Inflammatory macrophage treated with lipopolysaccharide for 1 hour (primary cell): Measurements from ENCODE around the gene LTB4R.
"Not testable (repeated sequence)": the region's sequence is repeated elsewhere in the genome, so short reads cannot be mapped to it uniquely, and the experiment has no call there.

Experiments
- DNase-seq, 2 donors: peaks; one replicate each; pipeline ENCODE4 v3.0.0-alpha.2; 2020 to 2022

The LTB4R gene

GRCh38 chr14:24325041-24325530 lies 13.8 kb downstream of the LTB4R start:
- DNase-seq: no peak

GRCh38 chr14:24325963-24326362 lies 14.7 kb downstream of the LTB4R start:
- DNase-seq: no peak

DNA sequence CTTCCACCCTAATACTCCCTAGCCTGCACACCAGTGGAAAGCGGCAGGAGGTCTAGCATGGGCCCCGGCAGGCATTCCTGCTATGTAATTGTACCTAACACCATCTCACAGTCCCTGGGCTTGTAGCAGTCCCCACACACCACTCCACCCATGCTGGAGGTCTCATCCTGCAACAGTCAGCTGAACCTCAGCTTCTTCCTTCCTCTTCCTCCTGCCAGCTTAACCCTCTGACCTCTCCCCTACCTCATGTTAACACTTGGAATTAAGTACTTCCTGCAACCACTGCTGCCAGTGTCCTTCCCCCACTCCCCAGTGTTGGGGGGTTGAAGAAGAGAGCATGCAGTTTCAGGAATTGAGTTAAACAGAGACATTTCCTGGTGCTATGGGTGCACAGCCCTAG lies 16.0 kb downstream of the LTB4R start:
- DNase-seq: no peak

DNA sequence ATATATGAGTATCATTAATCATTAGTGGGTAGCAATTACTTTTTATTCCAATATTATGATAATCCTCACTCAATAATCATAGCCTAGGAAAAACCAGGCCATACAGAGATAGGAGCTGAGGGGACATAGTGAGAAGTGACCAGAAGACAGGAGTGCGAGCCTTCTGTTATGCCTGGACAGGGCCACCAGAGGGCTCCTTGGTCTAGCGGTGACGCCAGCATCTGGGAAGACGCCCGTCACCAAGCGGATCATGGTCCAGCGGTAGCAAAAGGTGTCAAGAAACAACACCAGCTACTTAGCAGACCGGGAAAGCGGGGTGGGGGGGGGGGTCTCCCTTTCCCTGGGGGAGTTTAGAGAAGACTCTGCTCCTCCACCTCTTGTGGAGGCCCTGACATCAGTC lies 16.6 kb downstream of the LTB4R start:
- not testable (repeated sequence) for DNase-seq

DNA sequence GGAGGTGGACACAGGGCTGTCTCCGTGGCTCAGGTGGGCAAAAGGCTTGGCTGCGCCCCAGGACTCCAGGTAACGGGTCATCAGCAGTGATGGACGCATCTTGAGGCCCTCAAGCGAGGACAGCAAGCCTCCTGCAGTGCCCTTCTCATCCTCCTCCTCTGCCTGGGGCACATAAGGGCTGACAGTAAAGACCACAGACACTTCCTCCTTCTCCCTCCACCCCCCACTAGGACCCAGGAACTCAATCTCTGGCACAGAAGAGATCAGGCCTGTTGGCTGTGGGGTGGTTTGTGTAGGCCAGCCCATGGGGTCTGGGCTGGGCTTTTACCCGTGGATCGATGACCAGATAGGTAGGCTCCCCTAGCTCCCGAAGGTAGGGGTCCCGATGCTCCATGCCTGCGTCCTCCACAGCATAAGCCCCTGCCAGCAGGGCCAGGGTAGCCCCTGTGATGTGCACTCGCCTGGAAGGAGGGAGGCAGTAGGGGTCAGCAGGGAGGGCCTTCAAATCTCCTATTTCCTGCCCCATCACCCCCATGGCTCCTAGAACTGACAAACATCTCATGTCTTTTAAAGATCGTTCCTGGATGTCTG lies 17.9 kb downstream of the LTB4R start:
- no peak for DNase-seq

GRCh38 chr14:24329736-24330135 lies 18.4 kb downstream of the LTB4R start:
- peak; percentile 91 to 92 for DNase-seq

DNA sequence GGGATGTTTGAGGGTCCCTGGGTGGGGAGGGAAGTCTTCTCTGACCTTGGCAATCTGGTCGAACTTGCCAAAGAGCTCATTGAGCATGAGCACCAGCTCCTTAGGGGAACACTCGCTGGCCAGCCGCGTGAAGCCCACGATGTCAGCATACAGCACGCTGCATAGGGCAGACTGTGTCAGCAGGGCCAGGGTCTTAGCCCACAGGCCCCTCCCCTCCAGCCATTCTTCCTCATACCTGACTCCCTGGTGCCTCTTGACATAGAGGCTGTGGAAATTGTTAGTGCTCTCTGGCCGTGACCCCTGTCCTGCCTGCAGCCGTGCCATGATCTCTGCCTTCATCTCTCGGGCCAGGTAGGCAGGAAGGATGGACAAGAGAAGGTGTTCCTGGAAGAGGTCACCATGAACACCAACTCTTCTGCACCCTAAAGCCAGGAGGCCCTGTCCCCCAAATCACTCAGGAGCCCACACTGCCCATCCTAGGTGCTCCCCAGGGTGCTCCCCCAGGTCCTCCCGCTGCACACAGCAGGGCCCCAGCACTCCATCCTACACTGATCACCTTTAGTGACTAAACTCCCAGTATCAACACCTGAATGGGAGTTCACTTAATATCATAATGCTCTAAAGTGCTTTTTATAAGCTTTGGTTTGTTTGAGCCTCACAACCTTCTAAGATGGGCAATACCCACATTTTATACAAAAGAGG lies 19.8 kb downstream of the LTB4R start:
- DNase-seq: no peak

DNA sequence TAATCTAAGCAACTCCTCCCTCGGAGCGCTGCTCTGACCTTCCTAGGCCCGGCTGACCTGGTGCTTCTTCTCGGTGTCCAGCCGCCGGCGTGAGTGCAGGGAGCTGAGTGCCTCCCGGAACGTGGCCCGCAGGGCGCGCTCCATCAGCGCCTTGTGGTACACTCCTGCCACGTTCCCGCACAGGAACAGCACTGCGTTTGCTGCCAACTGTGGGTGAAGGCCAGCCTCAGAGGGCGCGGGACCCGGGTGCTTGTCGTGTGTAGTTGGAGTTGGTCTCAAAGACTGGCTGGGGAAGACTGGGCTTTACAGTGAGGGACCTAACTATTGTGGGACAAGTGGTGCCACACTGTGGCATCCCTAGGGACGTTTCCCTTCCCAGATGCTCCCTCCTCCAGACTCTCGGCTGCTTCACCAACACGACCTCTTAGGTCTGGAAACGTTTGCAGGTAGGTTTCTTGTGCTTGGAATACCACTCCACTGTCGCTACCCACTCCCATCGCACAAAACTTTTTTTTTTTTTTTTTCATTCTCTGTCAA lies 20.5 kb downstream of the LTB4R start:
- DNase-seq: no peak

- DNase-seq: peak; percentile 38 to 72
Observed at GRCh38 chr14:24332268-24332993, 21.1 kb downstream of the LTB4R start.

- no peak for DNase-seq
Observed at GRCh38 chr14:24334431-24335291, 23.4 kb downstream of the LTB4R start, which contains the start of gene ADCY4. Gene ADCY4, minus strand, starts transcription at chr14:24335071. Its CDS starts 419 bp downstream, at chr14:24334652.

GRCh38 chr14:24335461-24336171 lies 24.3 kb downstream of the LTB4R start:
- no peak for DNase-seq

- DNase-seq: no peak
Observed at GRCh38 chr14:24337144-24337823, 26.0 kb downstream of the LTB4R start.

- no peak for DNase-seq
Observed at GRCh38 chr14:24337824-24338175, 26.5 kb downstream of the LTB4R start.

GRCh38 chr14:24338843-24339242 lies 27.5 kb downstream of the LTB4R start:
- DNase-seq: no peak

DNA sequence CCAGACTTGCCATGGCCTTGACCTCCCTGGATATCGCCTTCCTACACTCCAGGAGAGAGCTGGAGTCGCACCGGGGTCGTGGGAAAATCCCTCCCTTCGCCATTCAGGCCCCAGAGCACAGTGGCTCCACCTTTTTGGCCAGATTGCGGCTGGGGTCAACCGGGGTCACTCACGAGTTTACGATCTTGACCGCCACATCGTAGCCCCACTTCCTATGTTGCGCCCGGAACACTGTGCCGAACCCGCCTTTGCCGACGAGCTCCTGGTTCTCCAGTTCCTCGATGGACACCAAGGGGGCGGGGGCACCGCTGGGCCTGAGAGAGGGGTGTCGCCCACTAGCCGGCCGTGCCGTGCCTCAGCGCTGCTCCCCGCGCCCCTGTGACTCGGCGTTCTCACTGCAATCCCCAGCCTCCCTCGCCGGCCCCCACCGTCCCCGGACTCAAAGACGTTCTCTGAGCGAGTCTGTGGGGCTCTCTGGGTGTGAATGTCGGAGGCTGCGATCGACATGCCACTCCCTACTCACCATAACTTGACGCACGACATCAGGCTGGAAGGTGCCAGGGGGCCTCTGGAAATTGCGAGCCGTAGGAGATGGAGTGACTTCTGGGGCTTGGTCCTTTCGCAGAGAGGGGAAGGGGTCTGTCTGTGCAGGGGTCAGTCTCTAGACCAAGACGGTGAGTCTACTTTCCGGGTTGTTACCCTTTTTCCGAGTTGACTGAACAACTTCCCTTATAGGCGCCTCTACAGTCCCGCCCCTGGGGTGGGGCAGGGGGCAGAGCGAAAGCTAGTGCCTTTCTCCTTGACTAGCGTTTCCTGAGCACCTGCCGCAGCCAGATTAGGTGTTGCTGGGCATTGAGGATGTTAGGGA lies 28.2 kb downstream of the LTB4R start, which contains the start of gene RIPK3:
TSS of gene RIPK3 (minus strand) at position 708 of the 868 bp plus-strand sequence. CDS start at position 543, 165 bp downstream.
- DNase-seq: peak; percentile 50 to 71

DNA sequence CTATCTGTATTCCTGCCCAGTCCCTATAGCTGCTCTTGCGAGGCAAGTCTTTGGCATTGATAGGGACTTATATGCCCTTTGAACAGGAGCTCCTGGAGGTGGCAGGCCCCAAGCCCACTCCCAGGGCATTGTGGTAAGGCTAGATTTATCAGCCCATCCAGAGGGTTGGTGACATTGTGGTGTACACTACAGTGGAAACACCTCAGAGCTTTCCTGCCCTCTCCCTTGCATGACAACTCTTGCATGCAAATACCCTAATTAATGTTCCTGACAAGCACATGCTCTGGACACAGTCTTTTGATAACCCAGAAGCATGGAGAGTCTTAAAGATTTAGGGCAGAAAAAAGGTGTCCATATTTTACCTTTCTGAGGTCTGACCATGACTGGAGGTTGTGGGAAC lies 29.3 kb downstream of the LTB4R start:
- DNase-seq: no peak

DNA sequence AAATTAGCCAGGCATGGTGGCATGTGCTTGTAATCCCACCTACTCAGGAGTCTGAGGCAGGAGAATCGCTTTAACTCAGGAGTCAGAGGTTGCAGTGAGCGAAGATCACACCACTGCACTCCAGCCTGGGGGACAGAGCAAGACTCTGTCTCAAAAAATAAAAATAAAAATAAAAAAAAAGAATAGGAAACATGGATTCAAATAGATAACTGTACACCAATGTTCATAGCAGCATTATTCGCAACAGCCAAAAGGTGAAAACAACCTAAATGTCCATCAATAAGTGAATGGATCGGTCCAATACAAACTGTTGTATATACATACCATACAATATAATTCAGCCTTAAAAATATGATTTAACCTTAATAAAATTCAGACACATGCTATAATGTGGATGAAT lies 31.6 kb downstream of the LTB4R start:
- DNase-seq: no peak

GRCh38 chr14:24343795-24344660 lies 32.7 kb downstream of the LTB4R start:
- no peak for DNase-seq

GRCh38 chr14:24347134-24347533 lies 35.8 kb downstream of the LTB4R start:
- no peak for DNase-seq
